ENCODE results near the gene DNAJC6.
A peak's percentile ranks its signal among the peaks of the same experiment; 100 is the strongest.
"Not testable (repeated sequence)": the region's sequence is repeated elsewhere in the genome, so short reads cannot be mapped to it uniquely, and the experiment has no call there.

Gene DNAJC6

DNA sequence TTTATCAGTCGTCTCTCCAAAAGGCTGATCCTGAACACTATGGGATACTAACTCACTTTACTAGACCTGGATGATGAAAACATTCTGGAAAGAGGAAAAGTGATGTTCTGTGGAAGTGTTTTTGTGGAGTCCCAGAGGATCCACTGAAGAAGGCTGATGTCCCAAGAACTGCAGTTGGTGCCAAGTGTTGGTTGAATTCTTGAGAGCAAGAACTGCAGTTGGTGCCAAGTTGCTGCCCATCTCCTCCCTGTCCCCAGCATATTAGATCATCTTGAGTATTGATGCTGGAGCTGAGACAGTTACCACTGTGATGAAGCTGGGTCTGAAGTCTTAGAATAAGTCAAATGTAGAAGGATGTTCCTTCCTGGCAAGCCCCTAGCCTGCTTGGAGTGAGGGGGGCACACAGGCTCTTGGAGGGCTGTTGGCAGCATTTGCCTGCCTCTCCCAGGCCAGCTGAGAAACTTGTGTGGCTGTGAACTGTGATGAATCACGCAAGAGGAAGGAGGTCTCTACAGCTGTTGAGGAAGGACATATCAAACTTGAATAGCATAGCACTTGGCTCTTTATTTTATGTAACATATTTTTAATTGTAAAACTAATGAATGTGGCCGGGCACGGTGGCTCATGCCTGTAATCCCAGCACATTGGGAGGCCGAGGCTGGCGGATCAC is 48.1 kb downstream of the DNAJC6 start:
- DNase-seq (ENCODE audit: low read depth) = no peak

DNA sequence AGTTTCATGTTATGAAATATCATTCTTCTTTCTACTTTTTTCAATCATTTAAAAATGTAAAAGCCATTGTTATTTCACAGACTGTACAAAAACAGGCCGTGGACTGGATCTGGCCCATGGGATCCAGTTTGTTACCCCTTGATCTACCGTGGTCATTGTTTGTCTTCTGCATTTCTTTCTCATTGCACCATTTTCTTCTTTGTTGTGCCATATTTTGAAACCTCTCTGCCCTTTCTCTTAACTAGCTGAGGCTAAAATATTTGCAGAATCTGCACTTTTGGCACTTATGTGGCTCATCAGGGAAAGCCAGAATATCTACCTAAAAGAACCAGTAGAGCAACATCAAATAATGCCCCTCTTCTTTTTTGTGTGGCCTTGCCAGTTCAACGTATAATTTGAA is 50.5 kb downstream of the DNAJC6 start:
- DNase-seq (ENCODE audit: low read depth) = no peak

DNA sequence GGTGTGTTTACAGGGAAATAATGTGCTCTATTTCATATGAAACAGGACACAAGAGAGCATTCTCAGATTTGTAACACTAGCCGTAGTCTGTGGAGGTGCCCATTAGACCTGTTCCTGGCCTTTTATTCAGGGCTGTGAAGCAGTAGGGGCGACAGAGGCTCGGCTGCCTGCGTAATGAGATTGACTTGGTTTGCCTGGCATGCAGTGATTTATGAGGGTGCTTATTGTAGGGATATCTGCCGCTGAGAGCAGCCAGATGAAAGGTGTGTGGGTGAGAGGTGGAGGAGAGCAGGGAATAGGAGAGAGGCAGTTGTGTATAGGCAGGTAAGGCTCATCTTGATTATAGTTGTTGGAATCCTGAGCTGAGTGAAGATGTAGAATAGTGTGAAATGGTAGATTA is 51.3 kb downstream of the DNAJC6 start:
- DNase-seq (ENCODE audit: low read depth) = no peak

DNA sequence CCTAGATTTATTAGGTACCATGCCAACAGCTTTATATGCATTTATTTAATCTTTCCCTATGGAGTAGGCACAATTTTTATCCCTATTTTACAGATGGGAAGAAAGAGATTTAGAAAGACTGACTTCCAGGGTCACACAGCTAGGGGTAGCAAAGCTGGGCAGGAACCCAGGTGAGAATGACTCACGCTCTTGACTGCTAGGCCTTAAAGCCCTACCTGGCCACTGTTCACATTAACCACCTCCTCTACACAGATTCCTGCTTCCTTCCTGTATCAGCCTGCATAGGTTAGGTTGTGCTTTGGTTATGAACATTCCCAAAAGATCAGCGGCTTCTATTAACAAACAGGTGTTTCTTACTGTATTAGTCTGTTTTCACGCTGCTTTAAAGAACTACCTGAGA is 53.2 kb downstream of the DNAJC6 start:
- DNase-seq (ENCODE audit: low read depth) = no peak

DNA sequence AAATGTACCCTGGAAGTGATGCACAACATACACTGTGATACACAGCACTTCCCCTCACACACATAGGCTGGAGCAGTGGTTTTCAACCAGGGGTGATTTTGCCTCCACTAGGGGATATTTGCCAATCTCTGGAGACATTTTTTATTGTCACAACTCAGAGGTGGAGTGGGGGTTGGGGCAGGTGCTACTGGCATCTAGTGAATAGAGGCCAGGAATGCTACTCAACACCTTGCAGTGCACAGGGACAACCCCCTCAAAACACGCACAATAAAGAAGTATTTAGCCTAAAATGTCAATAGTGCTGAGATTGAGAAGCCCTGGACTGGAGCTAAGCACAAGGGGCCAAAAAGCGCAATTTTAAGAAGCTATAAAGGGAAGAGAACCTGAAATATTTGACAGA is 54.1 kb downstream of the DNAJC6 start:
- no peak for DNase-seq (ENCODE audit: low read depth)

DNA sequence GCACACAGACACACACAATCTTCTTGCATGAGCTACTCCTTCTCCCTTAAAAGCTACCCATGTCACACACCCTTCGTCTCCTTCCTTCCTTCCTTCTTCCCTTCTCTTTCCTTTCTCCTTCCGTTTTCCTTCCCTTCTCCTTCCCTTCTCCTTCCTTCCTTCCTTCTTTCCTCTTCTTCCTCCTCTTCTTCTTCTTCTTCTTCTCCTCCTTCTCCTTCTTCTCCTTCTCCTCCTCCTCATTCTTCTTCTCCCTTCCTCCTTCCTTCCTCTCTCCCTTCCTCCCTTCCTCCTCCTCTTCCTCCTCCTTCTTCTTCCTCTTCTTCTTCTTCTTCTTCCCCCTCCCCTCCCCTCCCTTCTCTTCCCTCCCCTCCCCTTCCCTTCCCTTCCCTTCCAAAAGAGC is 59.1 kb downstream of the DNAJC6 start:
- no peak for DNase-seq (ENCODE audit: low read depth)

DNA sequence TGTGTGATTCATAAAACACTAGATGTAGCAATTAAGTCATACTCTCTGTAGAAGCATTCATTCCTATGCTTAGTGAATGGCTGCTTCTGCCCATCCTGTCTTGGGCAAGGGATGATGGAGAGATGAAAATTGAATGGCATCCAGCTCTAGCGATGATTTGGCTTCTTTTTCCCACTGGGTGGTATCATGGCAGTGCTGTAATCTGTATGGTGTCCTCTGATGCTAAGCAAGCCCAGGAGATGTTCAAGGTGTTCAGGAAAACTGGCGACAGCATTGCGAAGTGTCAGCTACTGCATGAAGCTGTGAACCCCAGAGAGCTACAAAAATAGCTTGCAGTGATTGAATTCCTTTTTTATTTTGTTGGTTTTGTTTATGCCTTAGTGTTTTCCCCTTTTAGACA is 62.2 kb downstream of the DNAJC6 start:
- no peak for DNase-seq (ENCODE audit: low read depth)

DNA sequence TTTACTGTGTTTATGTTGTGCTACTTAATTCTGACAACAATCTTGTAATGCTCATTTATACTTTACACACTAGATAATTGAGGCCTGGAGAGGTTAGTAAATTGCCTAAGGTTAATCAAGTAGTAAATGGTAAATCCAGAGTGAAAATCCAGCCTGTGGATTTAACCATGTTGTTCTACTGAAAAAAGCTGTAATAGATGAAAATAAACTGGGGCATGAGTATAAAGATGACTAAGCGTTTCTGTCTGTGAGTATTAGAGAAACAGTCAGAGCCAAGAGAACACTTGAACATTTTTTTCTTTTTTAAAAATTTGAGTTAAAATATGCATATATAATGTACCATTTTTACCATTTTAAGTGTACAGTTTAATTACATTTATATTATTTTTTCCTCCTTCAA is 63.2 kb downstream of the DNAJC6 start:
- no peak for DNase-seq (ENCODE audit: low read depth)

DNA sequence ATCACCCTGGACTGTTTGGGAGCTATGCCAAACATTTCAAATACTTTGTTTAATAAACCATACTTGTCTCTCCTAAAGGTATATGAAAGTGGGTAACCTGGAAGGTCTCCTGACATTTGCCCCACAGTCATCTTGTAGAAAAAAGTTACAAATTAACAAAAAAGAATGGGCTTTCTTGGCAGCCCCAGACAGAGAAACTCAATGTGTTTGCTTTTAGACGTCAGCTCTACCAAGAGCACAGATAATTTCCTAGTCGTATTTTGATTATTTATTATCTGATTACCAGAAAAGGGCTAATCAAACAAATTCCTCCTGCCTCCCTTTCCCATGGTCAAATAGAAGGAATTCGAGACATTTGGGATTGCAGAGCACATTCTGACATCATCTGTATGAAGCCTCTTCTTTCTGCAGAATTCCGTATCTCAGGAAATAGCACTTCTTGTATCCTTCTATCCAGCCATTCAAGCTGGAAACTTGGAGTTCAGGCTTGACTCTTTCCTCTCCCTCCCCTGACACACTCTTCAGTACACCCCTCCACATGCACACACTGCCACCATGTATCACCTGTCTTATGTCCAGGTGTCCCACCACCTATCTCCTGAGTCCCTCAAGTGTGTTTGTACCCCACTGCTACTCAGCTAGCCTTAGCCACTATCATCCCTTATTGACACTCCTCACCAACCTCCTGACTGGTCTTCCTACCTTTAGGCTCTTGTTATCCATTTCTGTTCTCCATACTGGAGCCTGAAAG is 68.3 kb downstream of the DNAJC6 start:
- DNase-seq (ENCODE audit: low read depth) = no peak

DNA sequence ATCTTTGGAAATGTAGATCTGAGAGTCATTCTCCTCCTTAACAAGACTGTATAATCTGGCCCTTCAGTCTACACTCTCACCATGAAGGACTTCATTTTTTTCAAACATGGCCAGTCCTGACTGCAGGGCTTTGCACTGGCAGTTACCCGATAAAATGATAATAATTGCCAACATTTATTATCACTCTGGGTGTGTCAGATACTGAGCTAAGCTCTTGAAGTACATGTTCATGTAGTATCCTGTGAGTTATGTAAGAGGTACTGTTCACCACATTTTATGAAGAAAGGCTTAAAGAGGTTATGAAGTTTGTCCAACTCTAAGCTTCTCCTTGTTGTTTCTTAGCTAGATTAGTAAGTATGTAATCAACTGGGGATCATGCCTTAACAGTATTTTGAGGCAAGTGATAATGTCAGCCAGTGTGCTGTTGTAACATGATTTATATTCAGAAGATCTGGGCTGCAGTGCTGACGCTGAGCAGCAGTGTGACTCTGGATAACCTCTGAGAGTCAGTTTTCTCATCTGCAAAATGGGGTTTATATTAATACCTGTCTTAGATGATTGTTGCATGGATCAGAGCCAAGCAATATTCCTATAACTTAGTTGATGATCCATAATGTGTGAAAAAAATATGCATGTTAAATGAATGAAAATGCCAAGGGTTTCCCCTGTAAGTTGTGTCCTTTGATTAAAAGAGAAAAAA is 69.1 kb downstream of the DNAJC6 start:
- DNase-seq (ENCODE audit: low read depth) = no peak

DNA sequence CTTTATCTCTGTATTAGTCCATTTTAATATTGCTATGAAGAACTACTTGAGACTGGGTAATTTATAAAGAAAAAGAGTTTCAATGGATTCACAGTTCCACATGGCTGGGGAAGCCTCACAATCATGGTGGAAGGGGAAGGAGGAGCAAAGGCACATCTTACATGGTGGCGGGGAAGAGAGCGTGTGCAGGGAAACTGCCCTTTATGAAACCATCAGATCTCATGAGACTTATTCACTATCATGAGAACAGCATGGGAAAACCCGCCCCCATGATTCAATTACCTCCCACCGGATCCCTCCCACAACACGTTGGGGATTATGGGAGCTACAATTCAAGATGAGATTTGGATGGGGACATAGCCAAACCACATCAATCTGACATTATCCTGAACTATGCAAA is 75.1 kb downstream of the DNAJC6 start:
- DNase-seq (ENCODE audit: low read depth) = not testable (repeated sequence)

DNA sequence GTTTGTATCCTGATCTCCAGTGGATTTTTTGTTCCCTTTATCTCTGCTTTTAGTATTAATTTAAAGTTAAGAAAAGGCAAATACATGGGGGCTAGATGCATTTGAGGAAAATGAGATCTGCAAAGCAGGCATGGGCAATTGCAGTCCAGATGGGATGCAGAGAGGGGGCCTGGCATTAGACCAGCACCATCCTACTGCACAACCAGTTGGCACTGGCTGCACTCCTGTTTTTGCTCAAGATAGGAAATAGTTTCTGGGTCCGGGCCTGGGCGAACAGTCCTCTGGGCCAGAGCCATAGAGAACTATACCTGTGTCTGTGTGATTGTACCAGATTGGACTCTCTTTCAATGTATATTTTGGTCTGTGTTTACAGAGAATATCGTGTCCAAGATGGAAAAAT is 77.1 kb downstream of the DNAJC6 start:
- DNase-seq (ENCODE audit: low read depth) = no peak

DNA sequence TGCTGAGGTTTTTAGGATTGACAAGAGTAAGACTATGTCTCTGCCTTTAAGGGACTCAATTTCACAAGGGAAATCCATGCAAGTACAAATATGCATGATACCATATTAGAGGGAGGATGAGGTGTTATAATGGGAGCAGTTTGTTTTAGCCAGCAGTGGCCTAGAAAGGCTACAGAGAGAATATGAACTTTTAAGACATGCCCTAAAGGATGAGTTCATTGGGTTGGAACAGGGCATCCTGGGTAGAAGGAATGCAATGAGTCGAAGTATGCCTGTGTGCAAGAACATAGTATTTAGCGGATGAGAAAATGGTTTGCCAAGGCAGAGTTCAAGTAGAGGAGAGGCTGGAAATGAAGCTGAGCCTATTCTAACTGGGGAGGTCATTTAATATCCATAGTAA is 78.5 kb downstream of the DNAJC6 start:
- DNase-seq (ENCODE audit: low read depth) = no peak

DNA sequence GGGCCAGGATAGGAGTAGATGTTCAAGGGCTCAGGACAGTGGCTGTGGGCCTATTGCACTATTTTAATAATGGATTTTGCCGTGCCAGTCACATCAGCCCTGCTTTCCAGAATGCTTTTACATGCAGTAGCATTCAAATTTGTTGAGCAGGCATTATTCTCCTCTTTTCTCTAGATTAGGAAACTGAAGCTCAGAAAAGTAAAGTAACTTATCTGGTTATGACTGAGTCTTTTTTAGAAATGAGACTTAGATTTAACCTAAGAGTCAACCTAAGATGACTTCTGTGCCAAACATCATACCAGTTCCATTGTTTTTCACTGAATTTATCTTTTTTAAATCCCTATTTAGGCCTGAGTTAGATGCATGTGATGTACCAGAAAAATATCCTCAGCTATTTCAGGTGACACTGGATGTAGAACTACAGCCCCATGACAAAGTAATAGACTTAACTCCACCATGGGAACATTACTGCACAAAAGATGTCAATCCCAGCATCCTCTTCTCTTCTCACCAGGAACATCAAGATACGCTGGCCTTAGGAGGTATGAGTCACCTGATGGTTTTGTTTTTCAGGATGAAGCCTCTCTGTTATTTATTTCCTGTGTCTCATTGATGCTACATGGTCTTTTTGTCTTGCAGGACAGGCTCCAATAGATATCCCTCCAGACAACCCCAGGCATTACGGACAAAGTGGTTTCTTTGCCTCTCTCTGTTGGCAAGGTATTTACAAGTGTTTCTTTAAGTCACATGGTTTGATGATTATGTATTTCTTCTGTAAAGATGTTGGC is 79.8 kb downstream of the DNAJC6 start:
- no peak for DNase-seq (ENCODE audit: low read depth)

DNA sequence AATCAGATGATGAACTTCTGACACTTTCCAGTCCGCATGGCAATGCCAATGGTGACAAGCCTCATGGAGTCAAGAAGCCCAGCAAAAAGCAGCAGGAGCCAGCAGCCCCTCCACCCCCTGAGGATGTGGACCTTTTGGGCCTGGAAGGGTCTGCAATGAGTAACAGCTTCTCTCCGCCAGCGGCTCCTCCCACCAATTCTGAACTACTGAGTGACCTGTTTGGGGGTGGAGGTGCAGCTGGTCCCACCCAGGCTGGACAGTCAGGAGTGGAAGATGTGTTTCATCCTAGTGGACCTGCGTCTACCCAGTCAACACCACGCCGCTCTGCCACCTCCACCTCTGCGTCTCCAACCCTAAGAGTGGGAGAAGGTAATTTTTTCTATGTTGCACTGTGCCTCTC is 83.2 kb downstream of the DNAJC6 start:
- no peak for DNase-seq (ENCODE audit: low read depth)

DNA sequence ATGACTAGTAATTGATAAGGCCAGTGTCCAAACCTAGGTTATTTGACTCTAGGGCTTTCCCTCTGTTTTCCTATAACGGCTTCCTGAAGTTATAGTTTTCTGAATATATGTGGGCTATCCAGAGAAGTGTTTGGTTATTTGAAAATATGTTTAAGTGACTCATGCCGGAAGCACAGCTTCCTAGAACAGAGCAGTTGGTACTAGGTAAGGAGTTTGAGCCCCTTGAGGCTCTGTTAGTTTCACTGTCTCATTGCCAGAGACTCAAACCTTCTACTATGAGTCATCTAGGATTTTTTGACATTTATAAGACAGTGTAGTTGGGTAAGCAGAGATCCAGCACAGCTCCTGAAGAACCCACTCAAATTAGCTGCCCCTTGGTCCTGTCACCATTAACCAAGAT is 84.0 kb downstream of the DNAJC6 start:
- DNase-seq (ENCODE audit: low read depth) = no peak

DNA sequence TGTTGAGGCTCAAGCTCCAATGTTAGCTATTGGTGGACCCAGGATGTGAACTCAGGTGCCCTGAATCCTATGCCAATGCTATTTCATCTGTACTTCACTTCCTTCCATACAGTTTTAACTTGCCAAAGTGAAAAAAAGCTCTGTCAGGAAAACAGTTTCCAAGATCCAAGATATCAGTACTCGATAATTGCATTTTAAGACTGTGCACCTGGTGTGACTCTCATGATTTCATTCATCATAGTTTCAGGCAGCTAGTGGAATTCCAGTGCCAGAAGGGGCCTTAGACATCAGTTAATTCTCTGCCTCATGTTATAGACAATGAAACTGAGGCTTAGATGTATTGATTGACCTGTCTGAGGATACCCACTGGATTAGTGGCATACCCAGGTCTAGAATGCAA is 84.6 kb downstream of the DNAJC6 start:
- DNase-seq (ENCODE audit: low read depth) = no peak

DNA sequence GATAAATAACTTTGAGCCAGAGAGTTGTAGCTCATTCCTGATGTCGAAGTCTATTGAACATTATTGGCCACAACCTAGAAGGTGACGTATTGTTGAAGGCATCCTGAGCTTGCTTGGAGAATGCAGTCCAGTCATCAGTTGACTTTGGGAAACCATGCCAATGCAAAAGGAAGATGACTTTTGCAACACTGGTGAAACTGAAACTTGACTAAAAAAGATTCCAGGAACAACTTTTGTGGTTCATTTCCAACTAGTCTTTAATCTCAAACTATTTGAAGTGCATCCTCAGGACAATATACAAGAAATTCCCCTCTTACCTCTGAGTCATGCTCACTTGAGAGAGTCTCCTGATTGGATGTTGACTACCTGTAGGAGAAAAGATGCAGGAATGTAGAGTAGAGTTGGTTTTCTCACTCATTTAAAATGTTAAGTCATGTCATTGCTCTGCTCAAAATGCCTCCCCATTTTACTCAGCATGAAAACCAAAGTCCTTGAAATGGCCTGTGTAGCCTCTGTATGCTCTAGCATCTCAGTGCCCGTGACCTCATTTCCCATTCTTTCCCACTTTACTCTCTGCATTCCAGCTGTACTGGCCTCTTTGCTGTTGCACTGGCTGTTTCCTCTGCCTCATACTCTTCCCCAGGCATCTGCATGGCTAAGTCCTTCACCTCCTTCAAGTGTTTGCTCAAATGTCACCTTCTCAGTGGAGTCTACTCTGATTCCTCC is 86.7 kb downstream of the DNAJC6 start:
- peak; percentile 60 for DNase-seq (ENCODE audit: low read depth)

DNA sequence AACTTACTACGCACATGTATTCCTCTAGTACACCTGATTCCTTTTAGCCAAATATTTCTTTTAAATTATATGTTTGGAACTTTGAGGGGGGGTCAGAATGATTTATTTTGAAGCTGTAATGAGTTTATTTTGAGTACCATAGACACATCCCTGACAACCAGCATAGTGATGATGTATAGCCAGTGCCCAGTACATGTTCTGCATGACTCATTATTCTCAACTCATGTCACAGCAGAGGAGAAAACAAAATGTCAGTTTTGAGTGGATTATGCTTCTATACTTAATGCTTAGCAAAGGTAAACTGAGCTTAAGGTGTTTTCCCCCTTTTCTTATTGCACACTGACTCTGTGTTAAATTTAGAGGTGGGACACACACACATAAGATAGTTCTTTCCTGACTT is 88.7 kb downstream of the DNAJC6 start:
- DNase-seq (ENCODE audit: low read depth) = no peak

DNA sequence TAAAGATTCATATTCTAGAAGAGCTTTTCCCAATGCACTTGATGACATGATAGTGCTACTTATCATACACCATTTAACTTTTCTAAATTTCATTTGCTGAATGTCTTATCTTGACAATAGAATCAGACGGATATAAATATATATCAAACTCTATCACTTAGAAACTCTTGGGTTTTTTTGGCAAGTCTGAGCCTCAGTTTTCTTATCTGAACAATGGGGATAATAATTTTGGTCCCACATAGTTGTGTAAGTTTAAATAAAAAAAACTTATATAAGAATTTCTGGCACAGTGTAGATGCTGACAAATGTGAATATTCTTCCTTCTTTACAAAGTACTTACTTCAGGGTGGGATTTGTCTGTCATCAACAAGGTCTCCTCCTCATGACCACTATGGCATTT is 89.7 kb downstream of the DNAJC6 start:
- no peak for DNase-seq (ENCODE audit: low read depth)

DNA sequence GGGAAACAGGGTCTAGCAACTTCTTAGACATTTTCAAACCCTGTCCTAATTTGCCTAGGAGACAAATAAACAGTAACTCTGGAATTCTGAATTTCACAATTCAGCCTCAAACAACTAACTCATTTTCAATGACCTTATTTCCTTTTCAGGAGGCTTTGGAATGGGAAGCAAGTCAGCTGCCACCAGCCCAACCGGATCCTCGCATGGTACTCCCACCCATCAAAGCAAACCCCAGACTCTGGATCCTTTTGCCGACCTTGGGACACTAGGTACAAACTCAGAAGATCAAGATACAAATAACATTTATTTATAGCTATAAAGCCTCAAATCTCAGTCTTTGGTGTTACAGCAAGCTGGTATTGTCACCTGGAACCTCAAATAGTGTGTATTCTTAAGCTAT is 92.3 kb downstream of the DNAJC6 start:
- DNase-seq (ENCODE audit: low read depth) = no peak

DNA sequence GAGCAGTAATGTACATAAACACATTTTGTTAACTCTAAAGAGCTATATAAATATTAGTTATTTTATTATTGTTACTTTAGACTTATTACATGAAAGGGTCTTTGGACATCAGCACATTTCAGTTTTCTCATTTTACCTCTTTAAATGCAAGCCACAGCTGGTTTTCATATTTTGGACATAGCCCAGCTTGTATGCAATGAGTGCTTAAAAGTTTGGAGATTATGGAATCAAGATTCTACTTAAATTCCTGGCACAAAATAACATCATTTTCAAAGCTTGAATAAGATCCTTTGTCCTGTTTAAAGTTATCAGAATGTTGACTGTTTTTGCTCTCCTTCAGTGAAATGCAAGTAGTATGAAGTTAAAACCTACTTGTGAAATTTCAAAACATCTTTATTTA is 95.6 kb downstream of the DNAJC6 start:
- no peak for DNase-seq (ENCODE audit: low read depth)
